Germinal center (tissue), 1 donor: ENCODE results near the gene ATP6V1C2.
"Not testable (repeated sequence)": the region's sequence is repeated elsewhere in the genome, so short reads cannot be mapped to it uniquely, and the experiment has no call there.

Experiments used
- DNase-seq: peaks from one replicate; pipeline ENCODE4 v3.0.0; 2012; ENCODE audit warnings: mixed read lengths, low spot score

Gene ATP6V1C2

DNA sequence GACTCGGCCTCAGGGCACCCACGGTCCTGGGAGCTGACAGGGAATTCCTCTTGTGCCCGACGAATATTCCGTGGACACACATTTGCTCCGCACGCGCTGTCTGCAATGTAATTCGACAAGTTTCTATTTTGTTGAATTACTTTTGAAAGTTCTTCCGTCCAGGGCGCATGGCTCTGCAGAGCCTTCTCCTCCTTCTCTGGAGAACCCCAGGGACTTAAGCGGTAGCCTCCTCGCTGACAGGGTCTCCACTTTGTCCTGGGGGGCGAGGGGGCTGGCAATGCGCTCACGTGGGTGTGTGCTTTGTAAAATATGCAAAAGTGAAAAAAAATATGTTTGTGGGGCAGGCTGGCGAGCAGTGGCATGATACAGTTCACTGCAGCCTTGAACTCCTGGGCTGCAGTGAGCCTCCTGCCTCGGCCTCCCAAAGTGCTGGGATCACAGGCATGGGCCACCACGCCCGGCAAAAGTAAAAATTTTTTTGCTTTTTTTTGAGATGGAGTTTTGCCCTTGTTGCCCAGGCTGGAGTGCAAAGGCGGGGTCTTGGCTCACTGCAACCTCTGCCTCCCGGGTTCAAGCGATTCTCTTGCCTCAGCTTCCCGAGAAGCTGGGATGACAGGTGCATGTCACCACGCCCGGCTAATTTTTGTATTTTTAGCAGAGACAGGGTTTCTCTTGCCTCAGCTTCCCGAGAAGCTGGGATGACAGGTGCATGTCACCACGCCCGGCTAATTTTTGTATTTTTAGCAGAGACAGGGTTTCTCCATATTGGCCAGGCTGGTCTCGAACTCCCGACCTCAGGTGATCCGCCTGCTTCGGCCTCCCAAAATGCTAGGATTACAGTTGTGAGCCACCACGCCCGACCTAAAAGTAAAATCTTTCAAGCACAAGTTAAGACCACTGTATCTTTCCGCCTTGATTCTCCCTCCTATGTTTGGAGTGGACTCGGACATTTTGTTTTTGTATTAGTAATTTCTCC is 92.0 kb downstream of the ATP6V1C2 start:
- DNase-seq: not testable (repeated sequence)

DNA sequence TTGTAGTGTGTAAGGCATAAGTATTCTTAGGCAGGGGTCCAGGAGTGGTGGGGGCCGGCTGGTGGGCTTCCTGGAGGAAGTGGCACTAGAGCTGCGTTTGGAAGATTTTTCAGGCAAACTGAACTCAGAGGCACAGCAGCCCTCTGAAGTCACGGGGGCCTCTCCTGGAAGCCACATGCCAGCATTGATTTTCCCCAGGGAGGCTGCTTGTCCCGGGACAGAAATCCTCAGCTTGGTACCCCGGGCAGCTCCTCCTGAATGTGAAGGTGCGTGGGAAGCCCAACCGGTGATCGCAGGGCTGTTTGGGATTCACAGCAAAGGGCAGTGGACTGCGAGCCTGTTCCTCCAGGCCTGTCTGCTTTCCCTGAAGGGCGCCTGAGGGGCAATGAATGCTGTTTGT is 92.7 kb downstream of the ATP6V1C2 start:
- DNase-seq: no peak

DNA sequence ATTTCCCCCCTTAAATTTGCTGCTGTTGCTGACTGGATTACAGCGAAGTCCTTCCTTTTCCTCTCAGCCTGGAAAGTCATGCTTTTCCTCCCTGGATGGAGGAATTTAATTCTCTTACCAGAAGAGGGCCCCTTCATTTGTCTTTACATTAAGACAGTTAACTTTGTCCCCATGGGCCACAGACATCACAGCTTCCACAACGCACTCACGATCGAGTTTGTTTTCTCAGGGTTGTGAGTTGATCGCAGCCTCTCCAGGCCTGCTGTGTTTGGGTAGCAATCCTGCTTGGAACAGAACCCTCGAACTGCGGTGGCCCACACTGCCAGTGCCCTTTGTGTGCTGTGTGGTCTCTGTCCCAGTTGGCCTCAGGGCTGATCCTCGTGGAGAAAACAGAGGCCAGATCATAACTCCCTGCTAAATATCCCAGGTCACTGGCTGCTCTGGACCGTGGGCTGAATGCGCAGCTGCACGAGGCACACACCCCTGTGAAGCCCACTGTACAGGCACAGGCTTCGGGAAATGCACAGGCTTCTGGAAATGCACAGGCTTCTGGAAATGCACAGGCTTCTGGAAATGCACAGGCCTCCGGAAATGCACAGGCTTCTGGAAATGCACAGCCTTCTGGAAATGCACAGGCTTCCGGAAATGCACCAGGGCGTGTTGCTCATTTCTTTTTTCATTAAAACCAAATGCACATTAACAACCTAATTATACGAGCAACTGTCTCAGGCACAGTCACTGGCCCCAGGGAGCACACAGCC is 93.3 kb downstream of the ATP6V1C2 start:
- no peak for DNase-seq

DNA sequence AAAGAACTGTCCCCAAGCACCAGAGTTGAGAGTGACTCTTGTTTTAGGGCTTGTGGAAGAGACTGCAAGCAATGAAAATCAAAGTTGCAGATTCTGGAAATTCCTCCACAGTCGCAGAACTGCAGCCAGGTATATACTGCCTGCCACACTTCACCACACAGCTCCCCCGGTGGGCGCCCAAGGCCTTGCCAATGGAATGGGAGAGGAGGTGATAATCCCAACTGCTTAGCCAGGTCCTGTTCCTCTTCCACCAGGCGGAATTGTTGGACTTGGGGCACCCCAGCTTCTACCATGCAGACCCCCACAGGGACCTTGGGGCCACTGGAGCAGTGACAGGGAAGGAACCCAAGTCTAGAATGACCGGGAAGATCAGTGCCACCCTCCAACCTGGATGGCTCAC is 96.0 kb downstream of the ATP6V1C2 start:
- no peak for DNase-seq

DNA sequence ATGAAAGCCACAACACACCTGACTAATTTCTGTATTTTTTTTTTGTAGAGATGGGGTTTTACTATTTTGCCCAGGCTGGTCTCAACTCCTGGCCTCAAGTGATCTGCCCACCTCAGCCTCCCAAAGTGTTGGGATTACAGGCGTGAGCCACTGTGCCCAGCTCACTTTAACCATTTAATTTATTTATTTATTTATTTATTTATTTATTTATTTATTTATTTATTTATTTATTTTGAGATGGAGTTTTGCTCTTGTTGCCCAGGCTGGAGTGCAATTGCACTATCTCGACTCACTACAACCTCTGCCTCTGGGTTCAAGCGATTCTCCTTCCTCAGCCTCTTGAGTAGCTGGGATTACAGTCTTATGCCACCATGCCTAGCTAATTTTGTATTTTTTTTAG is 96.9 kb downstream of the ATP6V1C2 start:
- not testable (repeated sequence) for DNase-seq

DNA sequence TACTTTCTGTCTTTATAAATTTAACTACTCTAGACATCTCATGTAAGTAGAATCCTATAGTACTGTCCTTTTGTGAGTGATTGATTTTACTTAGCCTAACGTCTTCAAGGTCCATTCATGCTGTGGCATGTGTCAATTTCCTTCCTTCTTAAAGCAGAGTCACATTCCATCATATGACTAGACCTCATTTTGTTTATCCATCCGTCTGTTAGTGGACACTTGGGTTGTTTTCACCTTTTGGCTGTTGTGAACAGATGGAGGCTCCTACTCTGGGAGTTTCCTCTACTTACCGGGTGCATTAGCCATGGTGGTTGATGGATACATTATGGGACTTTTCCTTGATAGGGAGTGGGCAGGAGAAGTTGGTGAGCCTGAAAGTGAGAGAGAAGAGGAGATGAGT is 97.6 kb downstream of the ATP6V1C2 start:
- DNase-seq: no peak

DNA sequence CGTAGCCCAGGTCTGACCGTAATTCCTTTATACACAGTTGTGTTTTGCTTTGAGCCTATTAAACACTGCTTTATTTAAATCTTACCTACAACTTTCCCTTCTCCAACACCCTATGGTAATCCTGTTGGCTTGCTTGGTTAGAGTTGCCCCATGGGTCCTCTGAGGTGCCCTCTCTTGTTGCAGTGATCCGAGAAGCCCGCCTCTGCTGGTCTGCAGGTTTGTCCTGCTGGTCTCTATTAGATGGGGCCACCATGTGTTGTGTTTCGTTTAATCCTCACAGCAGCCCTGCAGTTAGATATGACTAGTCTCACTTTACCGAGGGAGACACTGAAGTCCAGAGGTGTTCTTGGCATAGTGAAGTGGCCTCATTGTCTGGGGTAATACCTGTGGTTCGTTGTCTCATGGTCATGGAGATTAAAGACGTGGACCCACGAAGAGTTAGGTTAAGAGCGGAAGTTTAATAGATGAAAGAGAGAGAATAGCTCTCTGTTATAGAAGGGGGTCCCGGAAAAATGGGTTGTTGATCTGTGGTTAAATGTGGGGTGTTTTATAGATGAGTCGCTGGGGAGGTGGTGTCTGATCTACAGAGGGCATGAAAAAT is 98.4 kb downstream of the ATP6V1C2 start:
- no peak for DNase-seq

DNA sequence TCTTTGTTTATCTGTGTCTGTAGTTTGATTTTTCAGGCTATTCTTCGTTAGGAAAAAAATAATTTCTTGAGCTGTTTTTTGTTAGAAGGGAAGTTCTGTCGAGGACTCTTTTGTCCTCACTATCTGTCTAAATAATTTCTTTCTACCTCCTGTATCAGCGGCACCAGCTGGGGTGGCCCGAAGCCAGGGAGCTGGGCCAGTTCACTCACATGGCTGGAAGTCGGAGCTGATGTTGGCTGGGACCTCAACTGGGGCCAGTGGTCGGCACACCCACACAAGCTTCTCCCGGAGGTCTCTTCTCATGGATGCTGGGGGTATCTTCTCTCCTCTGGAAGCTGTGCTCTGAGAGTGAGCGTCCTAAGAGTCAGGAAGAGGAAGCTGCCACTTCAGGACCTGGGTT is 99.1 kb downstream of the ATP6V1C2 start:
- DNase-seq: no peak

DNA sequence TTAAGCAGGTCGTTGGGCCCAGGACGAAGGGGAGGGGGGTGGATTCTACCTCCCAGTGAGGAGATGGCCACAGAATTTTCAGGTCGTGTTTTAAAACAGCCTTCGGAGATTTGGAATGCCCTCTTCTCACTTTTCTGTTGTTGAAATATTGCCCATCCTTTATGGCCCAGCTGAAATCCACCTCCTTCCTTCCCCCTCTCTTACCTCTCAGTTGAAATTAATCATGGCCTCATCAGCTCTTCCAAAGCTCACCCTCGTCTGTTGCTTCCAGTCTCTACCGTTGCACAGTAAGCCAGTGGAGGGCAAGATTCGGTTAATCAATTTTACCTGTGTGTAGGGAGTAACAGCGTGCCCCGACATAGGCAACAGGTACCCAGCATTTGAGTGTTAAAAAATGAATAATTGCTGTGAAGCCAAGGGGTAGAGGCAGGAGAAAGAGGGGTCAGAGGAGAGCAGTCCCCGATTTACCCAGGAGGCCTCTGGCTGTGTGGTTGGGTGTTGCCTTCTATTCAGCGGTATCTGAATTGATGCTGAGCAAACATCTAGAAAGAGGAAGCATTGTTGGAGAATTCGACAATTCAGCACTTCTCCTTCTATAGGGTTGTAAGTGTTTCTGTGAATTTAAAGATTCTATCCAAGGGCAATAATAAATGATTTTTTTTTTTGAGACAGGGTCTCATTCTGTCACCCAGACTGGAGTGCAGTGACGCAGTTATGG is 99.7 kb downstream of the ATP6V1C2 start:
- no peak for DNase-seq

DNA sequence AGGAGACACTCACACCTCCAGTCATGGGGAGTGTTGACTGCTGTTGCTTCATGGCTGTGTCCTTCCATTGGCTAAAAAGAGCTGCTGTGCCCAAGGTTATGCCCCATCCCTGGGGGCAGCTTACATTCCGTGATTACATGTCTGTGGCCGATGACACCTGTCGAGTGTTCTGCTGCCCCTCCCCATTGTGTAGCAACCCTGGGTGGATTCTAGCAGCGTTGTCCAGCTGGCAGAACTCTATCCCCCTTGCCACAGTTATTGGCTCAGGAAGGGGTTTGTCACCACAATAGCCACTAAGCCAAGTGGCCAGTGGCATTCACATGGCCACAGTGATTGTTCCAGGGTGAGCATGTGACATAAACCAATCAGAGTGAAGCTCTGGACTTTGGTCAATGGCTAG is 102.8 kb downstream of the ATP6V1C2 start:
- DNase-seq: no peak

DNA sequence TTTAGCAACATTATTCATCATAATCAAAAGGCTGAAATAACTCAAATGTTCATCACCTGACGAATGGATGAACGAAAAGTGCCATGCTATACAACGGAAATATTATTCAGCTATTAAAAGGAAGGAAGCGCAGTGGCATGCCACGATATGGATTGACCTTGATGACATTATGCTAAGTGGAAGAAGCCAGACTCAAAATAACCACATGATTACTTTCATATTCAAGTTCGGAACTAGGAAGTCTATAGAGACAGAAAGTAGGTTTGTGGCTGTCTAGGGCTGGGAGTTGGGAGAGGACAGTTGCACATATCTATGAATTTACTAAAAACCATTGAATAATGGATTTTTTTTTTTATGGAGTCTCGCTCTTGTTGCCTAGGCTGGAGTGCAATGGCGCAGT is 104.6 kb downstream of the ATP6V1C2 start:
- DNase-seq: no peak

DNA sequence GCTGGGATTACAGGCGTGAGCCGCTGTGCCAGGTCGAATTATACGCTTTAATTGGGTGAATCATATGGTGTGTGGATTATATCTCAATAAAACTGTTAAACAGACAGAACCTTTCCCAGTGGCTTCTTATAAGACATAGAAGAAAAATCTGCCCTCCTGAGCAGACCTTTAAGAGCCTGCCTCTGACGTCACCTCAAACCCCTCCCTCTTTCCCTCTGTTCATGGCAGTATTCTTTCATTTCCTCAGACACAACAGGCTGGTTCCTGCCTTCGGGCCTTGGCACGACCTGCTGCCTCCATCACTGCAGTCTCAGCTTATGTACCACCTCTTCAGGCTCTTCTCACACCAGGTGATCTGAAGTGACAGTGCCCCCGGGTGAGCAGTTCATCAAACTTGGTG is 105.2 kb downstream of the ATP6V1C2 start:
- no peak for DNase-seq

DNA sequence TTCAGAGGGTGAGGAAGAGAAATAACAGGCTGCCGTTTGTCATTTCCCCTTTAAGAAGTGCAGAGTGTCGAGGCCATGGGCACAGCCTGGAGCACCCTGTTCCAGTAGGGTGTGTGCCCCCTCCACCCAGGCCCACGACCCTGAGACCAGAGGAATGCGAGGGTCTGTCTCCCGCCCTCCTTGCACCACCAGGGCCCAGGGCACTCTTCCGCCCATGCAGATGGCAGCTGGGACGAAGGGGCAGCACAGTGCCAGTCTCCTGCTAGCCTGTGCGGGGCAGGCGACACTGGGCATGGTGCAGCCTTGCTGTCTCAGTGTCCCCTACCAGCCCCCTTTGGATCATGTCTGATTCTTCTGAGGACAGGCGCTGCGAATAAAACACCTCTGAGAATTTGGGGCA is 106.9 kb downstream of the ATP6V1C2 start:
- DNase-seq: no peak

DNA sequence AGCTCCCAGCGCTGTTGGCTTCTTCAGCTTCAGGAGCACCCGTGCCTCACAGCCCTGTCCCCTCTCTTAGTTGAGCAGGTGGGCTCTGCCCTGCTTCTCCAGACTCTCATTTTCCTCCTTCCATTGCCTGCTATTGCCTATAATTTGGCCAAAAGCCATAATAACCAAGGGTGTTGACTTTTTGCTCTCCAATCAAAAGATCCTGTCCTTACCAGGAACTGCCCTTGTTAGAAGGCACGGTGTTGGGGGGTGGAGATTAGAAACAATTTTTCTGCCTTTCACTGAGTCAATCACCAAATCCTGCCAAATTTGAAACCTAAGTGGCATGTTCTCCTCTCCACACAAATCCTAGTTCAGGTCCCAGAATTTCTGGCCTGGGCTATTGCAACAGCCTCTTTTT is 107.9 kb downstream of the ATP6V1C2 start:
- DNase-seq: no peak

DNA sequence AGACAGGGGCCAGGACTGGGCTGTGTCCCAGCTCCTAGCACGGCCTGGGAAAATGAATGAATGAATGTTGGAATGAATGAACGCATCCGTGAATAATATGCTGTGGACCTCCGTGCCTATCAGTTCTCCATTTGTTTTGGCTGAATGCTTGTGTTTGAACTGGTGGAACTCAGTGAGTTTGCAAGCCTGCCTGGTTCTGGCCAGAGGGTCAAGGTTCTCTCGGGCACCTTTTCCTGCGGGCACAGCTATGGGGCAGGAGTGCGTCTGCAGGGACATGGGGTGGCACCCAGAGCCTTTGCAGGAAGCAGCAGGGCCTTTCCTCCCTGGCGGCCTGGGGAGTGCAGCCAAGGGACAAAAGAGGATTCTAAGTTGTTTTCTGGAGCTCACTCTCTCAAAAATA is 108.8 kb downstream of the ATP6V1C2 start:
- no peak for DNase-seq

DNA sequence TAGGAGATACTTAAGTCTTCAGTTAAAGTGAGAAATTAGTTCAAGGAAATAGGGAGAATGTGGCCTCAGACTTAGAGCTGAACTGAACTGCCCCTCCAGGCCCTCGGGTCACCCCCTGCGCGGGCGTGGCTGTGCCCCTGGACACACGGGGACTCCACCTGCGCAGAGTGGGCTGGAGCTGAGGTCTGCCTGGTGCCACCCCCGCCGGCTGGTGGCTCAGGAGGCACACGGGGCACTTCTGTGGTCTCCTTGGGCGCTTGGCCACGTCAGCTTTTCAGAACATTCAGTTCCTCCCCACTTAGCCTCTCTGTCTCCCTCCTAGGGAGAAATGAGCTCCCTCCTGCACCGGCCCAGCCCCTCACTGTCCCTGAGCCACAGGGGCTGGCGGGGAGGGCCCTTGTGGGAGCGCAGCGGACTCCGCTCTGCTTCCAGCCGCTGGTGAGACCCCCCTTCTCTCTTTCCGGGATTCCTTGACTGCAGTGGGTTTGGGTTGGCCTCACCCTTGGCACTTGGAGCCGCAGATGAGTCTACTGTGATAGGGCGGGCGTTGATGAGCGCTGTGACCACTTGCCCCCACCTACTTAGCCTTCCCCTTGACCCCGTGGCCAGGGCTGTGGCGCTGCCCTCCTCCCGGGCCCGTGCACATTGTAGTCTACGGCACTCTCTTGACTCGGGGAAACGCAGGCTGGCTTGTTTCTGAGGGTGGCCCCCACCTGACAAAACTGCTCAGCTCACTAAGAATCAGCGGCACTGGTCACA is 109.4 kb downstream of the ATP6V1C2 start:
- no peak for DNase-seq

DNA sequence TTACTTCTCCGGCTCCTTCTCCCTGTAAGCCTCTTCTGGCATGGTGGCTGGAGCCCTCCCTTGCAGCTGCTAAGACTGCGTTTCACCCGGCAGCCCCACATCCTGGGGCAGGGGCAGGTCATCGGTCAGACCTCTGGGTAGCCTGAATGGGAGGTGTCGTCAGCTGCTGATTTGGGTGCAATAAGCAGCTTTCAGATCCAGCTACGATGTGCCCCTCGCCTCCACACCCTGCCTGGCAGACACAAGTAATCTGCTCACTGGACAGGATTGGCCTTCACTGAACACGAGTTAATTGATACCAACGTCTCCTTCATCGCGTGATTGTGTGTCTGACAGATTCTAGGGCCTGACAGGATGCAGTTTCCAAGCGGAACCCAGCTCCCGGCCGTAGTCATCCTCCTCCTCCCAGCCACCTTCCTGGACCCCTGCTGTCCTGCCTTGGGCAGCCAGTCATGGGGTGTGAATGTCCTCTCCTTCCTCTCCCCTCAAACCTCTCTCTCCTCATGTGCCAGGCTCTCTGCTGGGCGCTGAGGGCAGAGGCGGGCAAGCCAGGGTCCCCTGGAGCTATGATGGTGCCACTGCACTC is 110.1 kb downstream of the ATP6V1C2 start:
- no peak for DNase-seq

DNA sequence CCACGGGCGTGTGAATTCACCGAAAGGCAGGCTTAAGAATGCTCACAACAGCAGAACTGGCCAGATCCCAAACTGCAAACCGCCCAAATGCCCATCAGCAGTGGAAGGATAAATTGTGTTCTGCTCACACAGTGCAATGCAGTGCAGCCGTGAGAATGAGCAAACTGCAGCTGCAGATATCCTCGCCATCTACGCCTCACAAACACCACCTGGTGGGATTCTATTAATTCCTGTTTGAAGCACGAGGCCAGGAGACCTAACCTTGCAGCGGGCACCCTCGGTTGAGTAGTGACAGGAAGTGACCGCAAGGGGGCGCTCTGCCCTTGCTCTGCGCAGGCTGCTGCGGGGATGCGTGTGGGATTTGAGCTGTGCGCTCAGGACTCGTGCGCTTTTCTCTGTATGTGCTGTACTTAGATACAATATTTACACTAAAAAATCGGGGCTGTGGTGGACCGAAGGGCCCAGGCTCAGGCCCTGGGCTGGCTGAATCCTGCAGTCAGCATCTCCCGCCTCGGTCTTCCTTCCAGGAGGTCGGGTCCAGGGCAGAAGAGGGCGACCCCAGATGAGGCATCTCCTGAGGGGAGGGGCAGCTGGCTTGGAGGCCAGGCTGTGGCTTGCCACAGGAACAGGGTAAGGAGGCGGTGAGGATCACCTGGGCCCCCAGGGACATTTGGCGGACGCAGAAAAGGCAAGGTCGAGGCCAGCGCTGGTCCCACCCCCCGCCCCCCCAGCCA is 110.9 kb downstream of the ATP6V1C2 start:
- DNase-seq: peak; percentile 87

DNA sequence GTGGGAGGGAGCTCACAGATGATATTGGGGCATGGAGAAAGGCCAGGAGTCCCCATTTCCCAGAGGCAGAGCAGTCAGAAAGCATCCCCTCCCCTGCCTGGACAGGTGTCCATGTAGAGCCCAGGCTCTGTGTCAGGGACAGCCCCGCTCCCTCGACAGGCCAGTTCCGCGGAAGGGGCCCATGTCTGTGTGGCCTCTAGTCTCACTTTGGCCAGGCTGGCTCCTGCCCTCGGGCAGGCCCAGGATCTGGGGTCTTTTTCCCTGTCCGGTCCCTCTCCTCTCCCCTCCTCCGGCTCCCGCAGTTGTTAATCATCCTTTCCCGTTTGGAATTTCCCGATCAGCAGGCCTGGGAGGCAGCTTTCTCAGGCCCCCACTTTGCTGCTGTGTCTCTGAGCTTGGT is 111.6 kb downstream of the ATP6V1C2 start:
- DNase-seq: no peak

DNA sequence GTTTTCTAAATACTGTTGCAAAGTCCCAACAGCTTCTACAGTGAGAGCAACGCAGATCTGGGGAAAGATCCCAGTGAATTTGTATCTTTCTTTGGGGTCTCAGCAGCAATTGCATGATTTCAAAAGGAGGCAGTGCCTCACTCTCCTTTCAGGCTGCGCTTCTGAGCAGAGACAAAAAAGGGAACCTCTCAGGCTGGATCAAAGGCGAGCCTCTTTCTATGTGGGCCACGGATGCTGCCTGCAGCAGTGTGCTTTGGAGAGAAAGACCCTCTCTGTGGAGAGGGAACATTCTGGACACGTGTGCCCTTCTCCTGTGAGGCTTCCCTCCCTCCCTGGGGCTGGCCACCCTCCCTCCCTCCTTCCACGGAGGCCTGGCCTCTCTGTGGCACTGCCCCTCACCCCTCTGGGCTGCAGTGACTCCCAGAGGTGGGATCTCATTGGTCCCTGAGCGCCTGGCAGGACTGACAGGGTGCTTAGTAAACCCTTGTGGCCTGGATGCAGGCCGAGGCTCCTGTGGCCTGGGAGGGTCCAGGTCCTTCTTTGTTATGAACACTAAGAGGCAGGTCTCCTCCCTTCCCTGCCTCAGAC is 112.7 kb downstream of the ATP6V1C2 start:
- DNase-seq: no peak
